GOT3 (cell line): ENCODE measurements around the gene HBD.
"Not testable (repeated sequence)": the region's sequence is repeated elsewhere in the genome, so short reads cannot be mapped to it uniquely, and the experiment has no call there.

Experiments
- DNase-seq: peaks from one replicate; lab custom pipeline; 2025; ENCODE audit warnings: mixed read lengths; lab: John Stamatoyannopoulos, UW

The HBD gene

GRCh38 chr11:5234381-5234834 lies at the start of gene HBD:
Gene HBD (minus strand): TSS chr11:5234483. CDS start chr11:5234433, 50 bp downstream.
- DNase-seq, result no peak

DNA sequence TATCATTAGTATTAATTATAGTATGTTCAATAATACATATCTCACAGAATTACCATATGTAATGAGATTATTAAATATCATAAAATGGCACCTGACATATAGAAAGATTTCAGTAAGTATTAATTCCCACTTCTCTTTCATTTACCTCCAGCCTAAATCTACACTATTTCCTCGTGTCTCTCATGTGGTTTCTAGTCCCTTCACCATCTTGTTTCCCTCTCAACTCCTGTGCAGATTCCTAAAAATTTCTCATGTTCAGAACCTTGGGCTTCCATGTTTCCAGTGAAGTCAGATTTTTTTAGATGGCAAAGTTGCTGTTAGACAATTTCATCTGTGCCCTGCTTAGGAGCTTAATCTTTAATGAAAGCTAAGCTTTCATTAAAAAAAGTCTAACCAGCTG lies 49.6 kb upstream of the HBD start:
- DNase-seq, result no peak

DNA sequence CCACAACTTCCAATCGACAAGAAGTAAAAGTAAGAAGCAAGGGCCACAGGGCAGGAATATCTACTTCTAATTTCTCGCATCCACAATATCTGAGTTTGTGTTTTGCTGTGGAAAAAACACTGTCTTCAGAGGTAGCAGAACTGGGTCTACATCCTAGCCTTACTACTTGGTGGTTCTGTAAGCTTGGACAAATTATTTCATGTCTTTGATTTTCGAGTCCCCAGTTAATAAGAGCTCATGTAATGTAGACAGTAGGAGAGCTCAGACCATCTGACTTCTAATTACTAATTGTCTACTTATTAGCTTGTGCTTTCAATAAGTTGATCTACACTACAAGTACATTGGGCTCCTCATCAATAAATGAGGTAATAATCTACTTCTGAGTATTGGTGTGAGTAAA lies 48.8 kb upstream of the HBD start:
- no peak for DNase-seq

- no peak for DNase-seq
Observed at GRCh38 chr11:5282628-5283027, 48.3 kb upstream of the HBD start.

- no peak for DNase-seq
Observed at GRCh38 chr11:5281596-5281995, 47.3 kb upstream of the HBD start.

- no peak for DNase-seq
Observed at GRCh38 chr11:5280582-5281102, 46.4 kb upstream of the HBD start.

DNA sequence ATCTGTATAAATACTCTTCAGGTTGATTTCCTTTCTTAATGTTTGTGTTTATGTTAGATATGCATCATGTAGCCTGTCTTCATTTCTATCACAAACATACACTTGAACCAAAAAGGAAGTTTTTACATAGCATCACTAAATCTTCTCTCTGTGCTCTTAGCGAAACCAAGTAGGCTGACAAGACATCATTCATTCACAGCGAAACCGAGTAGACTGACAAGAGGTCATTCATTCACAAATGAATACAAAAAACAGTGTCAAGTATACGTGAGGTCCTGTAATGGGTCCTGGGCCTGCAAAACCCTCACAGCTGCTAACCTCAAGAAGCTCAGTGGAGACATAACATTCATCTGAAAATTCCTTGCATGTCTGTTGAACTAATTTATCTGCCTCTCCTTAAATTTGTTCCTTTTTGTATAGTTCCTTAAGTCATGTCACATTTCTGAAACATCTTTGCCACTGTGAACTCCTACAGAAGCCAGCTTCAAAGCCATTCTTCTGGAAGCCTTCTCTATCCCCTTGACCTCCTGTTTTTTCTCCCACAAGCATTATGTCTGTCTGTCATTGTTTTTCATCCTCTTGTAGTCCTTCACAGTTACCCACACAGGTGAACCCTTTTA lies 45.3 kb upstream of the HBD start:
- no peak for DNase-seq

- no peak for DNase-seq
Observed at GRCh38 chr11:5277807-5278382, 43.6 kb upstream of the HBD start.

DNA sequence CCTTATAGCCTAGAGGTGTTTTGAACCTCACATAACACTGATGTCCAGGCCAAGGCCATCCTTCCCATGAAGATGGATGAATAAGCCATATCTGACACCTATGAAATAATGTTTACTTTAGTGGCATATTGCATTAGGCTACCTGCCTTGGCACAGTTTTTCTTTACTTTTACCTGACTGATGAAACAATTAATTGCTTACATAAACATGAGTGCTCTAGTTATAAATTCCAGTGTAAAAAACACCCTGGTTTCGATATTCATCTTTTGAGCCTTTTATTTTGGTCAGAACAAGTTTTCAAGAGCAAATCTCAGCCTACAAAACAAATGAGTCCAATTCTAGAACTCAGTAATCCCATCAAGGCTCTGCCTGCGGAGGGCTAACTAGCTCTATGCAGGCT lies 42.4 kb upstream of the HBD start:
- DNase-seq, result no peak

DNA sequence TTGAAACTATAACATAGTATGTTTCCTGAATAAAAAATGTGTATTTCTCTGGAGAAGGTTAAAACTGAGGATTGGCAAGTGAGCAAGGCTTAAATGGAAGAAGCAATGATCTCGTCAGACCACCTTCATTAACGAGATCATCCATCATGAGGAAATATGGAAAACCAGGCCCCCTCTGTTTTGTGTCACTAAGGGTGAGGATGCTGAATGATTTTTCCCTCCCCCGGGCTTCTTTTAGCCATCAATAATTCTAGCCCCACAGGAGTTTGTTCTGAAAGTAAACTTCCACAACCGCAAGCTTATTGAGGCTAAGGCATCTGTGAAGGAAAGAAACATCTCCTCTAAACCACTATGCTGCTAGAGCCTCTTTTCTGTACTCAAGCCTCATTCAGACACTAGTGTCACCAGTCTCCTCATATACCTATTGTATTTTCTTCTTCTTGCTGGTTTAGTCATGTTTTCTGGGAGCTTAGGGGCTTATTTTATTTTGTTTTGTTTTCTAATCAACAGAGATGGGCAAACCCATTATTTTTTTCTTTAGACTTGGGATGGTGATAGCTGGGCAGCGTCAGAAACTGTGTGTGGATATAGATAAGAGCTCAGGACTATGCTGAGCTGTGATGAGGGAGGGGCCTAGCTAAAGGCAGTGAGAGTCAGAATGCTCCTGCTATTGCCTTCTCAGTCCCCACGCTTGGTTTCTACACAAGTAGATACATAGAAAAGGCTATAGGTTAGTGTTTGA lies 41.3 kb upstream of the HBD start:
- no peak for DNase-seq

GRCh38 chr11:5274395-5274794 lies 40.1 kb upstream of the HBD start:
- no peak for DNase-seq

- no peak for DNase-seq
Observed at GRCh38 chr11:5272395-5273017, 38.2 kb upstream of the HBD start.

- DNase-seq, result no peak
Observed at GRCh38 chr11:5269715-5270147, 35.4 kb upstream of the HBD start, which contains the start of gene HBE1. Gene HBE1 (minus strand): TSS chr11:5269945. CDS start chr11:5269890, 55 bp downstream.

DNA sequence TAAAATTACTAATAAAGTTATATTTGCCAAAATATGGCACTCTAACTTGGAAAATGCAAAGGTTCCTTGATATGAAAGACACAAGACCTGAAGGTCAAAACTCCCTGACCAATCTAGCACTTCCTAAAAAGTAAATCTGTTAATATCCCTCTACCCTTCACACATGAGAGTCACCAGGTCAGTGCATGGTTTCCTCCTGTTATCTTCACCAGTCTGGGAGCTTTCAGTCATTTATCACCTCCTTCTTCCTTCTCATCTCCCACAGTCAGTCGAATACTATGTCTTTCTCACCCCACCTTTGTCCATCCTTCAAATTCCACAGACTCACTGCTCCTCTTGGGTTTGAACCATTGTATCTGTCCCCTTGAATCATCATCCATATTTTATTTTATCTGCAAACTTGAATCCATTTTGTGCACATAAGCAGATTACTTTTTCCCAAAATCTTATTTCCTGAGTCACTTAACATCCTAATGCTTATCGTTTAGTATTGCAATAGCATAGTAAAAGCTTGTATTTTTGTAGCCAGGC lies 32.8 kb upstream of the HBD start:
- no peak for DNase-seq

DNA sequence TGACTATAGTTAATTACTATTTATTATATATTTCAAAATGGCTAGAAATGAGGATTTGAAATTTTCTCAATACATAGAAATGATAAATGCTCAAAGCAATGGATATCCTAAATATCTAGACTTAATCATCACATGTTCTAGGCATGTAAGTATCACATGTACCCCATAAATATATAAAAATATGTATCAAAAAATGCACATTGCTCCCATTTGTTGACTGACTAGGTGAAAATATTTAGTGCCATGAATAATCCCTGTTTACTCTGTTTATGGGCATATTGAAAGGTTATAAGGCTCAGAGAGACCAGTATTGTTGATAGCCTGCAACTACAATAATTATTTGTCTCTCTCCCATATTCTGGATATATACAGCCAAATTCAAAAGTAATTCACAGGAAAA lies 32.3 kb upstream of the HBD start:
- DNase-seq, result no peak

DNA sequence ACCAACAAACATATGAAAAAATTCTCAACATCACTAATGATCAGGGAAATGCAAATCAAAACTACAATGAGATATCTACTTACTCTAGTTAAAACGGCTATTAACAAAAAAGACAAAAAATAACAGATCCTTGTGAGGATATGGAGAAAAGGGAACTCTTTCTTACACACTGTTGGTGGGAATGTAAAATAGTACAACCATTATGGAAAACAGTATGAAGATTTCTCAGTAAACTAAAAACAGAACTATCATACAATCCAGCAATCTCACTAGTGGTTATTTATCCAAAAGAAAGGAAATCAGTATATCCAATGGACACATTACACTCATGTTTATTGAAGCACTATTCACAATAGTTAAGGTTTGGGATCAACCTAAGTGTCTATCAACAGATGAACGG lies 31.5 kb upstream of the HBD start:
- DNase-seq, result no peak

GRCh38 chr11:5258543-5259262 lies 24.4 kb upstream of the HBD start:
- no peak for DNase-seq

DNA sequence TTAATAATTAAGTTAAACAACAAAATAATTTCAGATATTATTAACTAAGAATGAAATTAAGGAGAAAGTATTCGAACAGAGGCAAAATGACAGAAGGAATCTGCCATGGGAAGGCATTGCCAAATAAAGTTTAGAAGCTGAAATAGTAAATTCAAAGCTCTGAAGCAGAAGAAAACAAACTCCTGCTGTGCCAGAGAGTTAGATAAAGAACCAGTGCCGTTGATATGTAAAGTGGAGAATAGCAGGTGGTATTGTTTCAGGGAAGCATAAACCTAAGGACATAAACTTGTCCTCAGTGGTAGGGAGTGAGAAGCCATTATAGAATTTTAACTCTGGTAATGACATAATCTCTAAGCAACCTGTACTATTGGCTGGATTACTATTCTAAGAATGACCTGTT lies 23.0 kb upstream of the HBD start:
- no peak for DNase-seq

- DNase-seq, result not testable (repeated sequence)
Observed at GRCh38 chr11:5254646-5255413, 20.5 kb upstream of the HBD start, which contains the start of gene HBG2. Gene HBG2 (minus strand): TSS chr11:5254781. CDS start chr11:5254728, 53 bp downstream.

GRCh38 chr11:5254023-5254422 lies 19.7 kb upstream of the HBD start:
- DNase-seq, result not testable (repeated sequence)

DNA sequence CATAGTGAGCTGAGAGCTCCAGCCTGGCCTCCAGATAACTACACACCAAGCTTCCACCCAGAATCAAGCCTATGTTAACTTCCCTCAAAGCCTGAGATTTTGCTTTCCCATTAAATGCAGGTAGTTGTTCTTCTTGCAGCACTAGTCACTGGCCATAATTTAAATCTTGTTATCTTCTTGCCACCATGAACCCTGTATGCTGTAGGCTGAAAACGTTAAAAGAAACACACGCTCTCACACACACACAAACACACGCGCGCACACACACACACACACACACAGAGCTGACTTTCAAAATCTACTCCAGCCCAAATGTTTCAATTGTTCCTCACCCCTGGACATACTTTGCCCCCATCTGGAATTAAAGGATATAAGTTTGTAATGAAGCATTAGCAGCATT lies 19.2 kb upstream of the HBD start:
- not testable (repeated sequence) for DNase-seq
